Stomach (tissue), 9 donors: Measurements from ENCODE around the gene SLC27A4. TPM values are rescaled to one million over a fixed set of nuclear protein-coding genes. Genes with fewer than 3 reads are reported as not detected.

Experiments
- DNase-seq, 2 donors: peaks; one replicate each; pipeline versions ENCODE4 v3.0.0 to v3.0.0-alpha.2; 2013 to 2019
- H3K27ac ChIP-seq, 5 donors: fragments of 200-600 bp in 4 of 5; sonication (generic) in 4 of 5; one replicate each; pipeline ENCODE4 v1.5.1; 2013 to 2019; ENCODE audit warnings: mild to moderate bottlenecking in 1 of 5, moderate library complexity in 1 of 5
- H3K27me3 ChIP-seq, 3 donors: fragments of 200-600 bp; sonication (generic); one replicate each; pipeline ENCODE4 v1.5.1; 2017 to 2019; ENCODE audit warnings: mixed run types in 1 of 3
- H3K36me3 ChIP-seq, 4 donors: fragments of 200-600 bp; sonication (generic); 1 replicate in 3 of 4; 2 replicates in 1 of 4; pipeline ENCODE4 v1.5.1; 2016 to 2019
- H3K4me1 ChIP-seq, 4 donors: fragments of 200-600 bp; sonication (generic); one replicate each; pipeline ENCODE4 v1.5.1; 2016 to 2019
- H3K4me3 ChIP-seq, 4 donors: fragments of 200-600 bp; sonication (generic) in 3 of 4; one replicate each; pipeline ENCODE4 v1.5.1; 2016 to 2019; ENCODE audit warnings: mild to moderate bottlenecking in 1 of 4
- H3K9me3 ChIP-seq, 4 donors: fragments of 200-600 bp; sonication (generic); one replicate each; pipeline ENCODE4 v1.5.1; 2016 to 2019
- EP300 ChIP-seq: sonication (generic); formaldehyde crosslinking; IDR thresholded peaks from one replicate; pipeline ENCODE4 v1.6.1; 2017; ENCODE audit warnings: antibody characterized with exemption
- POLR2A ChIP-seq, 4 donors: fragments of 450-650 bp; IDR thresholded peaks; one replicate each; pipeline ENCODE4 v1.6.1; 2016; ENCODE audit warnings: antibody characterized with exemption in 4 of 4, control low read depth in 2 of 4, mild to moderate bottlenecking in 1 of 4, moderate library complexity in 1 of 4
- POLR2AphosphoS5 ChIP-seq, 3 donors: sonication (generic); formaldehyde crosslinking; IDR thresholded peaks; one replicate each; pipeline ENCODE4 v1.6.1; 2016; ENCODE audit warnings: antibody characterized with exemption in 3 of 3
- WGBS, 5 donors: extraction: QIAGEN DNeasy Blood & Tissue Kit in 3 of 5; methylation state at CpG; one replicate each; pipeline versions ENCODE4 v1.1.5 to v1.1.7; 2013 to 2018; 5-methylcytosine and 5-hydroxymethylcytosine counted together
- intact Hi-C: fragments of 100-400 bp; cut with DNase I; formaldehyde crosslinking; loops from one replicate; pipeline ENCODE4 v1.15.1; 2023; ENCODE audit warnings: low total_unique reads
- polyA plus RNA-seq, 3 donors: library from polyadenylated mRNA; stranded (reverse); fragments of 200-250 nt; gene quantifications; one replicate each; pipeline ENCODE4 v1.2.3, GENCODE V29; 2013
- total RNA-seq, 5 donors: library from RNA; depleted of rRNA; stranded (reverse); fragments of >200 nt; gene quantifications; one replicate each; pipeline versions ENCODE4 v1.1.0 to v1.2.3, GENCODE V29; 2014 to 2016
- TF ChIP-seq, protein P1 (sequence below), 7 experiments: fragments of 450-650 bp in 4 of 7; fragments of 200-600 bp in 3 of 7; sonication (generic) in 3 of 7; IDR thresholded peaks; one replicate each; pipeline ENCODE4 v1.5.1; 2016 to 2019; ENCODE audit warnings: antibody characterized with exemption in 7 of 7, control low read depth in 2 of 7, mild to moderate bottlenecking in 1 of 7
- donor health status: healthy with polysubstance abuse.
- donor health status: Bipolar disorder and iron deficiency.
- donor health status: healthy.

SLC27A4 gene
- total and polyA plus RNA-seq, 8 donors, result 6.0 to 200 (median 21.2) TPM

- Histone ChIP-seq H3K27me3 (peaks cover 0 to 24% (median 0%) of the 10 kb centered on the region in 3 donors), H3K27ac (no peak overlapping the region), H3K4me3 (no peak overlapping the region), H3K4me1 (no peaks in the 10 kb centered on the region), H3K9me3 (no peaks in the 10 kb centered on the region), H3K36me3 (peaks cover 35 to 83% (median 79%) of the 10 kb centered on the region in 4 donors)
- WGBS, 5 donors, result 72 to 89% (median 80%) methylated on average over 10 to 11 of the region's 11 CpGs
- no peak for DNase-seq
- intact Hi-C loops, result no loop called here
- no peak for TF ChIP-seq POLR2AphosphoS5 (IDR thresholded peaks at IDR 0.05)
- TF ChIP-seq, protein P1, sequence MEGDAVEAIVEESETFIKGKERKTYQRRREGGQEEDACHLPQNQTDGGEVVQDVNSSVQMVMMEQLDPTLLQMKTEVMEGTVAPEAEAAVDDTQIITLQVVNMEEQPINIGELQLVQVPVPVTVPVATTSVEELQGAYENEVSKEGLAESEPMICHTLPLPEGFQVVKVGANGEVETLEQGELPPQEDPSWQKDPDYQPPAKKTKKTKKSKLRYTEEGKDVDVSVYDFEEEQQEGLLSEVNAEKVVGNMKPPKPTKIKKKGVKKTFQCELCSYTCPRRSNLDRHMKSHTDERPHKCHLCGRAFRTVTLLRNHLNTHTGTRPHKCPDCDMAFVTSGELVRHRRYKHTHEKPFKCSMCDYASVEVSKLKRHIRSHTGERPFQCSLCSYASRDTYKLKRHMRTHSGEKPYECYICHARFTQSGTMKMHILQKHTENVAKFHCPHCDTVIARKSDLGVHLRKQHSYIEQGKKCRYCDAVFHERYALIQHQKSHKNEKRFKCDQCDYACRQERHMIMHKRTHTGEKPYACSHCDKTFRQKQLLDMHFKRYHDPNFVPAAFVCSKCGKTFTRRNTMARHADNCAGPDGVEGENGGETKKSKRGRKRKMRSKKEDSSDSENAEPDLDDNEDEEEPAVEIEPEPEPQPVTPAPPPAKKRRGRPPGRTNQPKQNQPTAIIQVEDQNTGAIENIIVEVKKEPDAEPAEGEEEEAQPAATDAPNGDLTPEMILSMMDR (IDR thresholded peaks at IDR 0.05), result no peak
- no peak for TF ChIP-seq POLR2A (IDR thresholded peaks at IDR 0.05)
- no peak for TF ChIP-seq EP300
Observed at GRCh38 chr9:128390150-128390812, 50.0 kb downstream of the SLC27A4 start.

GRCh38 chr9:128390813-128391711 is 50.7 kb downstream of the SLC27A4 start:
- intact Hi-C loops, result no loop called here
- WGBS, 5 donors, result 91 to 98% (median 94%) methylated on average over 7 to 8 of the region's 8 CpGs
- Histone ChIP-seq H3K4me1 (no peaks in the 10 kb centered on the region), H3K4me3 (no peak overlapping the region), H3K27me3 (peaks cover 0 to 30% (median 0%) of the 10 kb centered on the region in 3 donors), H3K27ac (no peak overlapping the region), H3K36me3 (peaks cover 35 to 76% (median 72%) of the 10 kb centered on the region in 4 donors), H3K9me3 (no peaks in the 10 kb centered on the region)
- TF ChIP-seq POLR2A (IDR thresholded peaks at IDR 0.05) (no peak), POLR2AphosphoS5 (IDR thresholded peaks at IDR 0.05) (no peak), EP300 (no peak)
- TF ChIP-seq, protein P1 (IDR thresholded peaks at IDR 0.05), result no peak
- DNase-seq, result no peak

GRCh38 chr9:128391956-128392301 is 51.6 kb downstream of the SLC27A4 start:
- TF ChIP-seq POLR2AphosphoS5 (IDR thresholded peaks at IDR 0.05) (no peak), EP300 (no peak)
- peaks cover 0 to 7% (median 3%) of the 10 kb centered on the region in 4 donors for H3K4me1 ChIP-seq
- peaks cover 32 to 67% (median 63%) of the 10 kb centered on the region in 4 donors for H3K36me3 ChIP-seq
- H3K9me3 ChIP-seq, result no peaks in the 10 kb centered on the region
- no peak overlapping the region for H3K27ac ChIP-seq
- H3K27me3 ChIP-seq, result peaks cover 0 to 39% (median 2%) of the 10 kb centered on the region in 3 donors
- intact Hi-C loops, result no loop called here
- H3K4me3 ChIP-seq, result no peak overlapping the region
- no peak for DNase-seq
- 91 to 94% (median 91%) methylated on average over 21 of the region's 21 CpGs for WGBS, 5 donors

GRCh38 chr9:128392302-128393144 is 52.2 kb downstream of the SLC27A4 start:
- no peak for DNase-seq
- intact Hi-C loops, result no loop called here
- Histone ChIP-seq H3K36me3 (peaks cover 28 to 61% (median 57%) of the 10 kb centered on the region in 4 donors), H3K9me3 (no peaks in the 10 kb centered on the region), H3K27me3 (peaks cover 0 to 45% (median 3%) of the 10 kb centered on the region in 3 donors), H3K4me3 (no peak overlapping the region), H3K27ac (no peak overlapping the region), H3K4me1 (peaks cover 0 to 13% (median 5%) of the 10 kb centered on the region in 4 donors)
- TF ChIP-seq, protein P1 (IDR thresholded peaks at IDR 0.05), result no peak
- no peak for TF ChIP-seq EP300
- TF ChIP-seq POLR2AphosphoS5 (IDR thresholded peaks at IDR 0.05), result no peak
- TF ChIP-seq POLR2A (IDR thresholded peaks at IDR 0.05), result no peak
- 79 to 87% (median 84%) methylated on average over 63 to 88 of the region's 88 CpGs for WGBS, 5 donors
